Mammary epithelial cell (primary cell): Measurements from ENCODE around the gene SERPINA12.

Source experiments
- CTCF ChIP-seq, 2 donors: IDR thresholded peaks in 1 of 2; conservative IDR thresholded peaks in 1 of 2; 2 replicates each; pipeline ENCODE4 v1.5.1; 2011 to 2012; ENCODE audit warnings: inconsistent platforms in 2 of 2, low read length in 2 of 2, mild to moderate bottlenecking in 2 of 2, control low read depth in 1 of 2, low read depth in 1 of 2; ENCODE audit not compliant: insufficient read depth in 1 of 2; ENCODE audit errors: extremely low read depth in 1 of 2
- EZH2 ChIP-seq: IDR thresholded peaks from 2 replicates; pipeline ENCODE4 v1.6.1; 2012; ENCODE audit warnings: low read length, inconsistent platforms, borderline replicate concordance

- TF ChIP-seq CTCF (conservative IDR thresholded peaks at IDR 0.05 in 1 of 2, IDR thresholded peaks at IDR 0.05 in 1 of 2; ENCODE audit: extremely low read depth in 1 of 2, insufficient read depth in 1 of 2, low read depth in 1 of 2, low read length in 2 of 2), result no peak
- TF ChIP-seq EZH2, result no peak
These were observed 5.1 kb upstream of the SERPINA12 start for GRCh38 chr14:94514351-94514750.
